RWPE1 (cell line): ENCODE measurements around the gene MAB21L1.

Experiments used
- CTCF ChIA-PET: fragments of 350-600 bp; sonication (Branson Sonifier 250); formaldehyde crosslinking; extraction: SDS; loops from one replicate; lab custom pipeline; 2021; lab: Yijun Ruan, JAX
- POLR2A ChIA-PET: fragments of 400-600 bp; formaldehyde crosslinking; extraction: SDS; loops from one replicate; lab custom pipeline; 2020; ENCODE audit warnings: antibody characterized with exemption; ENCODE audit not compliant: low non-redundant PET; lab: Yijun Ruan, JAX
- DNase-seq: peaks from one replicate; pipeline ENCODE4 v3.0.0; 2012; ENCODE audit warnings: low spot score
- H3K27ac ChIP-seq: fragments of 450-650 bp; 2 replicates; pipeline ENCODE4 v1.5.1; 2017
- TF ChIP-seq, protein P1 (sequence below): fragments of 450-650 bp; conservative IDR thresholded peaks from 2 replicates; pipeline ENCODE4 v1.5.1; 2017; ENCODE audit warnings: low read depth, mild to moderate bottlenecking

The MAB21L1 gene

DNA sequence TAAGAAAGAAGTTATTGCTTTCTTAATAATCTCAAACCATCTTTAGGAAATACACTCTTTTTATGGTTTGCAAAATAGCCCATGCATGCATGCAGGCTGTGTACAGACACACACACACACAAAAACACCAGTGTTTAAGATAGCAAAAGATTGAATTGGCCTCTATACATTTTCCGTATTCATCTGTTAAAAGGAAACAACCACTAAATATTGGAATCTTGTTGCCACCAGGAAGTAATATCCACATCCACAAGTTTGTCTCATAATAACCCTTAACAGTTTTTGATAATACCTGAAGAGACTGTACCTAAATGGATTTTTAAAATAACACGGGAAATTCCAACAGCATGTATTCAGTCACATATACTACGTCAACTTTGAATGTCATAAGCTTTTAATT, 7.3 kb upstream of the MAB21L1 start:
- ChIA-PET POLR2A (no interaction called here), CTCF (no interaction called here)
- TF ChIP-seq, protein P1, sequence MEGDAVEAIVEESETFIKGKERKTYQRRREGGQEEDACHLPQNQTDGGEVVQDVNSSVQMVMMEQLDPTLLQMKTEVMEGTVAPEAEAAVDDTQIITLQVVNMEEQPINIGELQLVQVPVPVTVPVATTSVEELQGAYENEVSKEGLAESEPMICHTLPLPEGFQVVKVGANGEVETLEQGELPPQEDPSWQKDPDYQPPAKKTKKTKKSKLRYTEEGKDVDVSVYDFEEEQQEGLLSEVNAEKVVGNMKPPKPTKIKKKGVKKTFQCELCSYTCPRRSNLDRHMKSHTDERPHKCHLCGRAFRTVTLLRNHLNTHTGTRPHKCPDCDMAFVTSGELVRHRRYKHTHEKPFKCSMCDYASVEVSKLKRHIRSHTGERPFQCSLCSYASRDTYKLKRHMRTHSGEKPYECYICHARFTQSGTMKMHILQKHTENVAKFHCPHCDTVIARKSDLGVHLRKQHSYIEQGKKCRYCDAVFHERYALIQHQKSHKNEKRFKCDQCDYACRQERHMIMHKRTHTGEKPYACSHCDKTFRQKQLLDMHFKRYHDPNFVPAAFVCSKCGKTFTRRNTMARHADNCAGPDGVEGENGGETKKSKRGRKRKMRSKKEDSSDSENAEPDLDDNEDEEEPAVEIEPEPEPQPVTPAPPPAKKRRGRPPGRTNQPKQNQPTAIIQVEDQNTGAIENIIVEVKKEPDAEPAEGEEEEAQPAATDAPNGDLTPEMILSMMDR, result no peak
- no peak overlapping the region for H3K27ac ChIP-seq
- DNase-seq, result no peak

DNA sequence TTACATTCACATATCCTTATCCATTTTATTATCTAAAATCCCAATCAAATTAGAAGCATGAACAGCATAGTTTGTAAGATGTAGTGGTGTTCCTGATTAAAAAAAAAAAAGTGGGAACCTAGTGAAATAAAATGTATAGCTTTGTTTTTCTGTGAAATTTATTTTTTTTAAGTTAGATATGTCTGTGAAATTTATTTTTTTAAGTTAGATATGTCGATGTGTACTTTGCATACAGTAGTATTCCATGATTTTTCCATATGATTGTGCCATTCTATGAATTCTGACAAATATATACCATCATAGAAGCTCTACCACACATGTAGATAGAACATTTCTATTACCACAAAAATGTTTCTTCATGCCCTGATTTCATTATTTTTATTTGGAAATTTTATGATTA, 6.0 kb upstream of the MAB21L1 start:
- DNase-seq, result no peak
- no peak overlapping the region for H3K27ac ChIP-seq
- TF ChIP-seq, protein P1, result no peak
- ChIA-PET POLR2A (no interaction called here), CTCF (interaction anchor here (0.7 kb wide), 1 partner anchor 1445 kb away, joined by 8 read pairs; no protein-coding TSS in a partner anchor)

DNA sequence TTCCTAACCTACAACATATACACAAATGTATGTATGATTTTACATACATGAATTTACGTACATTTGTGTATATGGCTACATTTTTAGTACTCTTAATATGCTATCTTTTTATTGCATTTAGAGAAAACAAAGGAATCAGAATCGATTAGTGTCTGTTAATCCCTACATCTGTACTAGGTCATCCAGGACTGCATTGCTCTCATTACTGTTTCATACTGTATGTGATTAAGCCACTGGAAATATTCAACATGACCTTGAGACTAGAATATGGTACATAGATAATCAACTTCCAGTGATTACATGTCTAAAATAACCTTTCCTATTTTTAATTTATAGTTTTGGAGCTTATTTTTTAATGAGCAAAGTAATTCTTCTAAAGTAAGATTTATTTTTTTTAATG, 5.3 kb upstream of the MAB21L1 start:
- POLR2A ChIA-PET, result no interaction called here
- CTCF ChIA-PET, result no interaction called here
- TF ChIP-seq, protein P1, result no peak
- no peak for DNase-seq
- H3K27ac ChIP-seq, result no peak overlapping the region

DNA sequence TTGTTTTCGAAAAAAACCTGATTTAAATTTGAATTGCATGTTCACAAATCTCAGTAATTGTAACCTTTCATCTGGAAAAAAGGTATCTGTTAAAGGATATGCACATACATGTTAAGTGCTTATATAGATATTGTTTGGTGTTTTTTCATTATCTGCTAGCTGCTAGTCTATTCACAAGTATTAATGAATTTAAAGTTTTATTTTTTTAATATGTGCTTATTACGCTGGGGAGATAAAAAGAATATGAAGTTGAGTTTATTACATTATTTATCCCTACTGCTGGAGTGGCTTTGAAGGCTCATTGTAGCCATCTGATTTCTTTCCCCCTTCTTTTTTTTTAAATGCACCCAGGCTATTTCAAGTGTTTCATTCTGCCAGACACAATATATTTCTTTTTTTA, 3.9 kb upstream of the MAB21L1 start:
- no peak for DNase-seq
- TF ChIP-seq, protein P1, result no peak
- no peak overlapping the region for H3K27ac ChIP-seq
- ChIA-PET POLR2A (no interaction called here), CTCF (interaction anchor here (0.6 kb wide), 1 partner anchor 234 kb away, joined by 5 read pairs; no protein-coding TSS in a partner anchor)

DNA sequence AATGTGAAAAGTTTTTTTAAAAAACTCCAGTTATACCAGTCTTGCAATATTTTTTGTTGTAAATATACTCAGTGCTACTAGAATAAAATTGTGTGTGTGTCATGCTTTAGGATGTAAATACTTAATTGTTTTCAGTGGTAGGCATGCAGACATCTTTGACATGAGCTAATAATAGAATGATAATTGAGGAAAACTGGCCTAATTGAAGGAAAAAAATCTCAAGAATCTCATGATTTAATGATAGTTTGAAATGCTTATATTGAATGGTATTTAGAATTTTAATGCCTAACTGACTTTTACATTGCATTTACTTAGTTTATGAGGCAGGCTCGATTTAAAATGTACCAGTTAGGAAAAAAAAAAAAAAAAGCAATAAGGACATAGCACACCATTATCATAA, 3.2 kb upstream of the MAB21L1 start:
- H3K27ac ChIP-seq, result no peak overlapping the region
- DNase-seq, result no peak
- TF ChIP-seq, protein P1, result no peak
- CTCF ChIA-PET, result interaction anchor here (0.6 kb wide), 1 partner anchor 233 kb away, joined by 5 read pairs; no protein-coding TSS in a partner anchor
- POLR2A ChIA-PET, result no interaction called here

DNA sequence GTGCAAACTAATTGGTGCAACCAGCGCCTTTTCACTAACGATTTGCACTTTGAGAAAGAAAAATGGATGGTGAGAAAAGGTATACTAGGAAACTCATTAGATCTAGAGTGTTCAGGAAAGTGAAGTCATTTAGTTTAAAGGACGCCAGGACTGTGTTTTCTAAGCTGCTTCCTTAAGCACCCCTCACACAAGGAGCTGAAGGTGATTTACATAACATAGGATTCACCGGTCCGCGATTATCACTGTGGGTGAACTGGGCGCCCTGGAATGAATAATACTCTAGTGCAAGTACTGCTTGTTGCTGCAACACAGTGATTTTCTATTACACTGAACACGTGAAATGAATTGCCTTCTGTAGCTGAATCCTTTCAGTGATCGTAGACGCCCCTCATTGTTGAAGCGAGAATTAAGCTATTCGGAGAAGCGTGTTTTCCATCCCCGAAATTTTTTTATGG, 2.6 kb upstream of the MAB21L1 start:
- CTCF ChIA-PET, result no interaction called here
- H3K27ac ChIP-seq, result no peak overlapping the region
- no peak for DNase-seq
- POLR2A ChIA-PET, result no interaction called here
- TF ChIP-seq, protein P1, result no peak
